Thyroid gland (tissue), 4 donors: ENCODE results near the gene ARHGEF1. TPM values are rescaled to one million over a fixed set of nuclear protein-coding genes. Genes with fewer than 3 reads are reported as not detected.

Experiments
- DNase-seq, 2 donors: peaks; one replicate each; pipeline ENCODE4 v3.0.0-alpha.2; 2019
- H3K27ac ChIP-seq, 3 donors: fragments of 200-600 bp; sonication (generic); 1 replicate in 2 of 3; 2 replicates in 1 of 3; pipeline ENCODE4 v1.5.1; 2016 to 2019; ENCODE audit warnings: mild to moderate bottlenecking in 1 of 3, moderate library complexity in 1 of 3
- H3K27me3 ChIP-seq: fragments of 200-600 bp; sonication (generic); one replicate; pipeline ENCODE4 v1.5.1; 2019
- H3K36me3 ChIP-seq, 2 donors: fragments of 200-600 bp; sonication (generic); one replicate each; pipeline ENCODE4 v1.5.1; 2016 to 2019
- H3K4me1 ChIP-seq, 2 donors: fragments of 200-600 bp; sonication (generic); one replicate each; pipeline ENCODE4 v1.5.1; 2017 to 2019
- H3K4me3 ChIP-seq, 3 donors: fragments of 200-600 bp; sonication (generic); replicated peaks in 1 of 3; 1 replicate in 2 of 3; 2 replicates in 1 of 3; pipeline ENCODE4 v1.5.1; 2016; ENCODE audit warnings: mild to moderate bottlenecking in 1 of 3
- H3K9me3 ChIP-seq: fragments of 200-600 bp; sonication (generic); one replicate; pipeline ENCODE4 v1.5.1; 2017
- CTCF ChIP-seq, 6 experiments: fragments of 200-600 bp in 3 of 6; fragments of 450-650 bp in 3 of 6; sonication (generic) in 3 of 6; IDR thresholded peaks; one replicate each; pipeline ENCODE4 v1.5.1; 2016 to 2019; ENCODE audit warnings: antibody characterized with exemption in 6 of 6, mild to moderate bottlenecking in 2 of 6, inconsistent platforms in 1 of 6, moderate library complexity in 1 of 6
- POLR2A ChIP-seq, 2 donors: fragments of 450-650 bp; IDR thresholded peaks; one replicate each; pipeline ENCODE4 v1.6.1; 2017; ENCODE audit warnings: antibody characterized with exemption in 2 of 2, mild to moderate bottlenecking in 2 of 2, moderate library complexity in 1 of 2
- WGBS, 2 donors: methylation state at CpG; one replicate each; pipeline ENCODE4 v1.1.5; 2017; 5-methylcytosine and 5-hydroxymethylcytosine counted together
- intact Hi-C: fragments of 100-400 bp; cut with DNase I; formaldehyde crosslinking; loops from one replicate; pipeline ENCODE4 v1.15.1; 2023
- total RNA-seq, 4 donors: library from RNA; depleted of rRNA; stranded (reverse); fragments of >200 nt; gene quantifications; one replicate each; pipeline ENCODE4 v1.2.3, GENCODE V29; 2016

ARHGEF1 gene
- total RNA-seq, 4 donors from 2014 or later: 34.5 to 52.6 (median 42.9) TPM

- Histone ChIP-seq H3K4me1 (peaks cover 9 to 14% of the 10 kb centered on the region in 2 donors), H3K27ac (no peak overlapping the region), H3K36me3 (peaks cover 16 to 19% of the 10 kb centered on the region in 2 donors), H3K4me3 (no peak overlapping the region), H3K27me3 (no peaks in the 10 kb centered on the region), H3K9me3 (no peaks in the 10 kb centered on the region)
- intact Hi-C loops: no loop called here
- WGBS, 2 donors: 87 to 93% methylated on average over 8 of the region's 8 CpGs
- TF ChIP-seq POLR2A (IDR thresholded peaks at IDR 0.05): no peak
- no peak for TF ChIP-seq CTCF (IDR thresholded peaks at IDR 0.05)
- no peak for DNase-seq
These were observed 6.9 kb downstream of the ARHGEF1 start for GRCh38 chr19:41889896-41890295.

GRCh38 chr19:41890936-41891335 lies 8.0 kb downstream of the ARHGEF1 start:
- TF ChIP-seq POLR2A (IDR thresholded peaks at IDR 0.05): no peak
- TF ChIP-seq CTCF (IDR thresholded peaks at IDR 0.05): no peak
- Histone ChIP-seq H3K9me3 (no peaks in the 10 kb centered on the region), H3K36me3 (peaks cover 24 to 27% of the 10 kb centered on the region in 2 donors), H3K4me1 (peaks cover 0 to 4% of the 10 kb centered on the region in 2 donors), H3K4me3 (no peak overlapping the region), H3K27ac (no peak overlapping the region), H3K27me3 (no peaks in the 10 kb centered on the region)
- no peak for DNase-seq
- 97 to 99% methylated on average over 4 of the region's 4 CpGs for WGBS, 2 donors
- intact Hi-C loops: no loop called here

- intact Hi-C loops: no loop called here
- no peak overlapping the region for H3K27ac ChIP-seq
- peaks cover 29 to 32% of the 10 kb centered on the region in 2 donors for H3K36me3 ChIP-seq
- WGBS, 2 donors: 90 to 93% methylated on average over 25 to 33 of the region's 34 CpGs
- H3K4me1 ChIP-seq: peaks cover 0 to 3% of the 10 kb centered on the region in 2 donors
- H3K27me3 ChIP-seq: no peaks in the 10 kb centered on the region
- H3K9me3 ChIP-seq: no peaks in the 10 kb centered on the region
- no peak for DNase-seq
- no peak overlapping the region for H3K4me3 ChIP-seq
- TF ChIP-seq POLR2A (IDR thresholded peaks at IDR 0.05): no peak
- TF ChIP-seq CTCF (IDR thresholded peaks at IDR 0.05): no peak
These were observed 9.4 kb downstream of the ARHGEF1 start for GRCh38 chr19:41892173-41892902.

GRCh38 chr19:41893899-41894298 lies 10.9 kb downstream of the ARHGEF1 start:
- TF ChIP-seq CTCF (IDR thresholded peaks at IDR 0.05) (no peak), POLR2A (IDR thresholded peaks at IDR 0.05) (no peak)
- no peak overlapping the region for H3K4me3 ChIP-seq
- 86 to 87% methylated on average over 6 of the region's 6 CpGs for WGBS, 2 donors
- H3K27me3 ChIP-seq: no peaks in the 10 kb centered on the region
- intact Hi-C loops: no loop called here
- H3K9me3 ChIP-seq: no peaks in the 10 kb centered on the region
- DNase-seq: no peak
- no peak overlapping the region for H3K27ac ChIP-seq
- H3K36me3 ChIP-seq: peaks cover 39 to 43% of the 10 kb centered on the region in 2 donors
- H3K4me1 ChIP-seq: no peaks in the 10 kb centered on the region

- 85 to 97% methylated on average over 6 to 14 of the region's 14 CpGs for WGBS, 2 donors
- Histone ChIP-seq H3K27ac (no peak overlapping the region), H3K27me3 (no peaks in the 10 kb centered on the region), H3K4me1 (no peaks in the 10 kb centered on the region), H3K4me3 (no peak overlapping the region), H3K36me3 (peaks cover 42 to 46% of the 10 kb centered on the region in 2 donors), H3K9me3 (no peaks in the 10 kb centered on the region)
- intact Hi-C loops: no loop called here
- TF ChIP-seq POLR2A (IDR thresholded peaks at IDR 0.05) (no peak), CTCF (IDR thresholded peaks at IDR 0.05) (no peak)
- no peak for DNase-seq
These were observed 11.4 kb downstream of the ARHGEF1 start for GRCh38 chr19:41894350-41894749.
